Right ventricle myocardium superior (tissue), 1 donor: ENCODE results near the gene MEX3A. TPM values are rescaled to one million over a fixed set of nuclear protein-coding genes. Genes with fewer than 3 reads are reported as not detected.
A peak's percentile ranks its signal among the peaks of the same experiment; 100 is the strongest.
"Not testable (repeated sequence)": the region's sequence is repeated elsewhere in the genome, so short reads cannot be mapped to it uniquely, and the experiment has no call there.

Experiments
- ATAC-seq: fragments of 200-7000 bp; cut with Tn5 transposase; one replicate; pipeline ENCODE4 v1.9.1; 2020; ENCODE audit warnings: mild to moderate bottlenecking; ENCODE audit not compliant: poor library complexity
- DNase-seq: peaks from one replicate; pipeline ENCODE4 v3.0.0-alpha.2; 2020
- intact Hi-C: fragments of 100-400 bp; cut with DNase I; formaldehyde crosslinking; loops from one replicate; pipeline ENCODE4 v1.11.2; 2022
- total RNA-seq: library from RNA; stranded (reverse); fragmentation: NEBNext Ultra II Directional; extraction: Animal tissue kit (Norgen Biotek cat#: 25700); gene quantifications from one replicate; pipeline ENCODE4 v1.2.1, GENCODE V29; 2021
- donor health status: DM: no; HTN: yes; CAD: no; lungs with severe emphysema.

MEX3A gene
- total RNA-seq, 1 donor from 2014 or later = 0.16 TPM

DNA sequence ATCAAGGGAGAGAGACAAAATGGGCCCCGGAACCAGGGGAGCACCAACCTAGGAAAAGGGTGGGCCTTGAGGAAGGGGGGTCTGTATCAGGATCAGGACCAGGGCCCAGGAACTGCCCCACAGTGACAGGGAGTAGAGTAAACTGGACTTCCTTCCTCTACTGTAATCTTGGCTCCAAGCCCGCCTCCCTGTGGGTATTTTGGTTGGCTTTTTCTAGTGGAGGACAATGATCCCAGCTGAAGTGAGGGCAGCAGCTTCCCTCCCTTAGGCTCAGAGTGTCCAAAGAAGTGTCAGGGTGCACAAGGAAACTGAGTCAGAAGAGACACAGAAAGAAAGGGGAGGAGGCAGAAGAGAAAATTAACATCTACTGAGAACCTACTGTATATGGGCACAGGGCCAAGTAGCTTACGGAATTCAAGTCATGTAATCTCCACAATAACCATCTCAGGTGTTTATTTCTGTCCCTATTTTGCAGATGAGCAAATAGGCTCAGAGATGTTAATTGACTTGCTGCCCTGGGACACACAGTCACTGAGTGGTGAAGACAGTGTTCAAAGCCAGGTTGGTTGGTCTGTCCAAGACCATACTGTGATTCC lies 33.5 kb downstream of the MEX3A start:
- intact Hi-C loops = no loop called here
- DNase-seq (no peak), ATAC-seq (no peak)

DNA sequence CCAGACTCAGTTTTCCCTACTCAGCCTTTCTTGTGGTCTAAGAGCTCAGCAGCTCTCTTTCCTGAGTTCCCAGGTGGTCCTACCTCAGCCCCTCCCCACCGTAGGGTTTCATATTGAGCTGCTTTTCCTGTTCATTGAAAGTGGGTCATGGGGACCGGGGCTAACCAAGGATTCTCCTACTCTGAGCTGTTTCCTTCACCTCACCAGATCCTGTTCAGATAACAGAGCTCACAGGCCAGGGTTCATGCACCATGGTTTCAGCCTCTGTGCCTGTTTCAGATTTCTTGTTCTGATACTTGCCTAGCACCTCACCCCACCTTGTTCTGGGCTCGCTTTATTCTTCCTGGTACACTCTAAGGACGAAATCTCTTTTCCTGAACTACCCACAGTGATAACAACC lies 37.2 kb downstream of the MEX3A start:
- DNase-seq (no peak), ATAC-seq (no peak)
- intact Hi-C loops = no loop called here

GRCh38 chr1:156042828-156043227 lies 39.4 kb downstream of the MEX3A start:
- DNase-seq (no peak), ATAC-seq (no peak)
- intact Hi-C loops = no loop called here

GRCh38 chr1:156034991-156035390 lies 47.3 kb downstream of the MEX3A start:
- DNase-seq, ATAC-seq, intact Hi-C loops: not testable (repeated sequence)

- intact Hi-C loops = no loop called here
- no peak for DNase-seq
- no peak for ATAC-seq
Observed at GRCh38 chr1:156033011-156033410, 49.3 kb downstream of the MEX3A start.

- DNase-seq (no peak), ATAC-seq (no peak)
- intact Hi-C loops = no loop called here
Observed at GRCh38 chr1:156026588-156026987, 55.7 kb downstream of the MEX3A start.

- no peak for DNase-seq
Observed at GRCh38 chr1:156025876-156026275, 56.4 kb downstream of the MEX3A start.

GRCh38 chr1:156024801-156025200 lies 57.5 kb downstream of the MEX3A start:
- intact Hi-C loops = no loop called here
- ATAC-seq (no peak), DNase-seq (no peak)

More at GRCh38 chr1:156025876-156026275, 56.4 kb downstream of the MEX3A start:
- peak; percentile 59 for ATAC-seq
- intact Hi-C loops = no loop called here

Other genes with a start within 250 kb of the MEX3A start
- 17.9 TPM for gene GON4L, start 225.3 kb downstream of the MEX3A start, total RNA-seq
- gene SYT11, start 222.9 kb downstream of the MEX3A start, total RNA-seq = 7.0 TPM
- gene RIT1, start 171.1 kb downstream of the MEX3A start, total RNA-seq = 19.0 TPM
- gene KHDC4, start 148.1 kb downstream of the MEX3A start, total RNA-seq = 22.5 TPM
- gene RXFP4, start 140.8 kb downstream of the MEX3A start, total RNA-seq = not detected
- 55.7 TPM for gene ARHGEF2, start 103.9 kb downstream of the MEX3A start, total RNA-seq
- gene SSR2, start 61.5 kb downstream of the MEX3A start, total RNA-seq = 66.9 TPM
- 30.4 TPM for gene UBQLN4, start 28.7 kb downstream of the MEX3A start, total RNA-seq
- 64.4 TPM for gene LAMTOR2, start 27.7 kb downstream of the MEX3A start, total RNA-seq
- not detected for gene RAB25, start 21.3 kb downstream of the MEX3A start, total RNA-seq
- 270 TPM for gene LMNA, start 32.2 kb upstream of the MEX3A start, total RNA-seq
- 1.4 TPM for gene SEMA4A, start 71.1 kb upstream of the MEX3A start, total RNA-seq
- gene SLC25A44, start 111.6 kb upstream of the MEX3A start, total RNA-seq = 15.8 TPM
- 64.8 TPM for gene PMF1, start 130.5 kb upstream of the MEX3A start, total RNA-seq
- 0.83 TPM for gene BGLAP, start 159.7 kb upstream of the MEX3A start, total RNA-seq
- 0.51 TPM for gene PAQR6, start 165.6 kb upstream of the MEX3A start, total RNA-seq
- gene SMG5, start 200.4 kb upstream of the MEX3A start, total RNA-seq = 82.4 TPM
- gene TMEM79, start 201.9 kb upstream of the MEX3A start, total RNA-seq = 1.3 TPM
- gene GLMP, start 213.2 kb upstream of the MEX3A start, total RNA-seq = 14.1 TPM
- gene VHLL, start 216.8 kb upstream of the MEX3A start, total RNA-seq = not detected